ENCODE data around the gene PHF1. TPM values are rescaled to one million over a fixed set of nuclear protein-coding genes. Genes with fewer than 3 reads are reported as not detected.
A peak's percentile ranks its signal among the peaks of the same experiment; 100 is the strongest.

PHF1 gene
- total and polyA plus RNA-seq, 2 of the 13 experiments (the other 11 are each of a cell fraction or from before 2014, with no cell fraction given), result 25.4 to 61.9 TPM

- TF ChIP-seq MED8 (CRISPR knock-in tag; IDR thresholded peaks at IDR 0.05; ENCODE audit: insufficient replicate concordance), result no peak
These were observed 27.2 kb upstream of the PHF1 start (continued) for GRCh38 chr6:33383427-33384185.

- H3K36me3 ChIP-seq (replicated peaks in 1 of 2; ENCODE audit: control insufficient read depth in 1 of 2, insufficient read depth in 2 of 2, low read length in 2 of 2), result no peaks in the 10 kb centered on the region
- no peaks in the 10 kb centered on the region for H3K79me2 ChIP-seq (ENCODE audit: insufficient read depth, low read length)
- no peak overlapping the region for H2AFZ ChIP-seq (ENCODE audit: low read length)
- TF ChIP-seq ONECUT2 (CRISPR knock-in tag; IDR thresholded peaks at IDR 0.05) (peak; percentile 29; the same call in 1 of the 2 replicates), STAG1 (CRISPR knock-in tag; IDR thresholded peaks at IDR 0.05) (peak; percentile 41), CTCF (CRISPR knock-in tag; IDR thresholded peaks at IDR 0.05) (peak; percentile 42), FLYWCH1 (CRISPR knock-in tag; IDR thresholded peaks at IDR 0.05) (no peak)
- ChIA-PET POLR2A (no interaction called here), CTCF (ENCODE audit: low intra/inter-chr PET ratio, low total read pairs) (interaction anchor here (1.2 kb wide), 1 partner anchor 107 kb away, joined by 3 read pairs; no protein-coding TSS in a partner anchor)
- WGBS (ENCODE audit: low lambda C conversion rate), result 2% methylated on average over 4 of the region's 4 CpGs
- H3K27me3 ChIP-seq (ENCODE audit: control insufficient read depth in 1 of 2, insufficient read depth in 2 of 2, low read length in 2 of 2), result no peaks in the 10 kb centered on the region
- no peak for FAIRE-seq
- H3K4me1 ChIP-seq (ENCODE audit: insufficient read depth, low read length), result peaks cover 9% of the 10 kb centered on the region
- H3K9me3 ChIP-seq (ENCODE audit: low read length), result no peaks in the 10 kb centered on the region
- H3K9ac ChIP-seq (ENCODE audit: insufficient read depth, low read depth, low read length), result no peak overlapping the region
- no peak overlapping the region for H3K4me2 ChIP-seq (ENCODE audit: low read depth, low read length)
- H4K20me1 ChIP-seq (ENCODE audit: insufficient read depth, low read length), result no peaks in the 10 kb centered on the region
- in situ Hi-C loops (cut with HindIII; ENCODE audit: extremely low pct_ligation_motif_present, low pct_unique_long_range_greater_than_20kb) (no loop called here), intact Hi-C loops (cut with micrococcal nuclease; ENCODE audit: unreplicated experiment) (no loop called here)
- H3K4me3 ChIP-seq (replicated peaks in 1 of 3; ENCODE audit: insufficient read depth in 1 of 3, low read depth in 2 of 3, low read length in 3 of 3), result no peak overlapping the region
- DNase-seq (ENCODE audit: low spot score), result no peak
- peak; percentile 37; the same call in 2 of the 3 replicates for ATAC-seq
- no peak overlapping the region for H3K27ac ChIP-seq (ENCODE audit: extremely low read length, insufficient read depth, low read length)
- BruUV-seq (replicated peaks), result no TSS peak
These were observed 26.2 kb upstream of the PHF1 start for GRCh38 chr6:33384581-33385020.
